Endothelial cell of umbilical vein (primary cell): ENCODE results near the gene PLXND1. TPM values are rescaled to one million over a fixed set of nuclear protein-coding genes. Genes with fewer than 3 reads are reported as not detected.
"Not testable (repeated sequence)": the region's sequence is repeated elsewhere in the genome, so short reads cannot be mapped to it uniquely, and the experiment has no call there.

Experiments
- BruUV-seq: library from RNA; stranded (reverse); fragments of 400-500 nt; replicated peaks from 2 replicates; lab custom pipeline; 2021; lab: Mats Ljungman, UMichigan
- CTCF ChIA-PET: fragments of 300-600, 350-600 bp; sonication (Branson Sonifier 250); formaldehyde crosslinking; loops from one replicate; lab custom pipeline; 2021; ENCODE audit warnings: antibody characterized with exemption, inconsistent platforms; lab: Charles Lee
- POLR2A ChIA-PET: fragments of 300-600, 350-600 bp; sonication (Branson Sonifier 250); formaldehyde crosslinking; loops from one replicate; lab custom pipeline; 2021; ENCODE audit warnings: antibody characterized with exemption, inconsistent platforms; lab: Charles Lee
- DNase-seq: peaks from one replicate; pipeline ENCODE4 v3.0.0-alpha.2; 2011; ENCODE audit warnings: low read depth, low spot score
- FAIRE-seq: peaks from 2 replicates; lab custom pipeline; 2011; peaks lifted over from hg19 to GRCh38; lab: Jason Lieb, UNC
- H2AFZ ChIP-seq: 2 replicates; pipeline ENCODE4 v1.6.0; 2012; ENCODE audit warnings: low read depth, low read length, control low read depth, inconsistent platforms
- H3K27ac ChIP-seq: 2 replicates; pipeline ENCODE4 v1.5.1; 2011; ENCODE audit warnings: low read depth, mild to moderate bottlenecking, control low read depth, low read length, moderate library complexity; ENCODE audit not compliant: insufficient read depth
- H3K27me3 ChIP-seq, 2 experiments: 2 replicates each; pipeline versions ENCODE4 v1.6.0 to v1.6.1; 2011; ENCODE audit warnings: low read length in 2 of 2, mixed read lengths in 1 of 2; ENCODE audit not compliant: control insufficient read depth in 2 of 2, insufficient read depth in 2 of 2
- H3K36me3 ChIP-seq, 2 experiments: 2 replicates in 1 of 2; 3 replicates in 1 of 2; pipeline ENCODE4 v1.5.1; 2011; ENCODE audit warnings: low read length in 2 of 2, mild to moderate bottlenecking in 1 of 2, moderate library complexity in 1 of 2; ENCODE audit not compliant: control insufficient read depth in 2 of 2, insufficient read depth in 2 of 2; ENCODE audit errors: extremely low read depth in 1 of 2
- H3K4me1 ChIP-seq: 3 replicates; pipeline ENCODE4 v1.5.1; 2011; ENCODE audit warnings: mild to moderate bottlenecking, low read length; ENCODE audit not compliant: control insufficient read depth, insufficient read depth; ENCODE audit errors: extremely low read depth
- H3K4me2 ChIP-seq: 2 replicates; pipeline ENCODE4 v1.6.1; 2011; ENCODE audit warnings: low read length, control low read depth, mixed read lengths; ENCODE audit not compliant: insufficient read depth
- H3K4me3 ChIP-seq, 3 experiments: fragments of 200-600 bp in 1 of 3; sonication (generic), shearing (Covaris generic) in 1 of 3; replicated peaks in 1 of 3; 2 replicates each; pipeline ENCODE4 v1.5.1; 2011 to 2016; ENCODE audit warnings: control low read depth in 3 of 3, low read length in 3 of 3, mild to moderate bottlenecking in 2 of 3, inconsistent platforms in 1 of 3, low read depth in 1 of 3, moderate library complexity in 1 of 3; ENCODE audit not compliant: insufficient read depth in 1 of 3
- H3K79me2 ChIP-seq: 2 replicates; pipeline ENCODE4 v1.6.0; 2012; ENCODE audit warnings: low read length, inconsistent platforms; ENCODE audit not compliant: control insufficient read depth, insufficient read depth
- H3K9ac ChIP-seq: replicated peaks from 2 replicates; pipeline ENCODE3; 2011; ENCODE audit warnings: low read length, control low read depth; ENCODE audit not compliant: insufficient read depth; ENCODE audit errors: extremely low read depth
- H3K9me1 ChIP-seq: replicated peaks from 3 replicates; pipeline ENCODE4 v1.6.0; 2011; ENCODE audit warnings: mild to moderate bottlenecking, low read length; ENCODE audit not compliant: control insufficient read depth, insufficient read depth; ENCODE audit errors: extremely low read depth
- H3K9me3 ChIP-seq: replicated peaks from 2 replicates; pipeline ENCODE4 v1.5.1; 2012; ENCODE audit warnings: low read length, inconsistent platforms; ENCODE audit not compliant: control insufficient read depth, insufficient read depth
- H4K20me1 ChIP-seq: replicated peaks from 2 replicates; pipeline ENCODE3; 2011; ENCODE audit warnings: mild to moderate bottlenecking, low read length; ENCODE audit not compliant: control insufficient read depth, insufficient read depth; ENCODE audit errors: extremely low read depth
- EZH2 ChIP-seq: IDR thresholded peaks from 2 replicates; pipeline ENCODE4 v1.6.1; 2012; ENCODE audit warnings: borderline replicate concordance, low read depth, mild to moderate bottlenecking, moderate library complexity, low read length, inconsistent platforms; ENCODE audit not compliant: severe bottlenecking
- POLR2A ChIP-seq: IDR thresholded peaks from 2 replicates; pipeline ENCODE4 v1.6.1; 2012; ENCODE audit warnings: low read depth, mild to moderate bottlenecking, control low read depth, low read length
- dilution Hi-C: fragments of 300-500 bp; cut with MboI; formaldehyde crosslinking; loops from one replicate; pipeline ENCODE4 v1.15.0; 2019; ENCODE audit warnings: low sequenced_read_pairs; ENCODE audit not compliant: extremely low pct_ligation_motif_present
- intact Hi-C: fragments of 100-400 bp; cut with micrococcal nuclease; formaldehyde crosslinking; loops from one replicate; pipeline ENCODE4 v1.10.0; 2022
- polyA plus RNA-seq, 4 experiments: library from polyadenylated mRNA; depleted of rRNA in 3 of 4; stranded (reverse) in 3 of 4; unstranded in 1 of 4; fragments of >200 nt; gene quantifications; 2 replicates each; pipeline versions ENCODE4 v1.2.1 to v1.2.3, GENCODE V29; 2011 to 2012; ENCODE audit warnings: missing spikeins in 1 of 4
- total RNA-seq: library from RNA; stranded (reverse); gene quantifications from 2 replicates; pipeline ENCODE4 v1.2.3, GENCODE V29; 2021

PLXND1 gene
- total and polyA plus RNA-seq, 2 donors (not counting 3 experiments of a cell fraction or from before 2014, with no cell fraction given) = 300 to 834 TPM

DNA sequence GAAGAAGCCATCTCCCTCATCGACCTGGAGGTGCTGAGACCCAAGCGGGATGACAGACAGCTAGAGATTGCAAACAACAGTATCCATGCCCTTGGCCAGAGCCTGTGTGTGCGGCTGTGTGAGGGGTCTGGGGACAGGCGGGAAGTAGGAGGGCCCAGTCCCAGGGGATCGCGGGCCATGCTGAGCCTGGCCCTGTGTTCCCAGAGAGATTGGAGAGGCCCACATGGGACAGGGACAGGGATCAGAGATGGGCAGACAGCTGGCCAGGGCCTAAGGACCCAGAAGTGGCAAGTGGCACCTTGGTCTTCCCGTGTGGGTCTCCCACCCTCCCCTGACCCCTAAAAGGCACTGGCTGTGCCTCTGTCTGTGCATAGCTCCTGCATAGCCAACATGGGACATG lies 89.0 kb downstream of the PLXND1 start:
- CTCF ChIA-PET = interaction anchor here (1.2 kb wide), 1 partner anchor 19 kb away, joined by 3 read pairs; no protein-coding TSS in a partner anchor
- Histone ChIP-seq H3K79me2 (no peaks in the 10 kb centered on the region), H4K20me1 (no peaks in the 10 kb centered on the region), H3K4me1 (no peaks in the 10 kb centered on the region), H3K4me2 (no peak overlapping the region), H2AFZ (no peak overlapping the region), H3K9me3 (no peaks in the 10 kb centered on the region), H3K27ac (no peak overlapping the region), H3K9me1 (no peaks in the 10 kb centered on the region), H3K9ac (no peak overlapping the region), H3K27me3 (no peaks in the 10 kb centered on the region), H3K4me3 (no peak overlapping the region), H3K36me3 (peaks cover 0 to 12% of the 10 kb centered on the region in 2 experiments)
- no TSS peak for BruUV-seq
- POLR2A ChIA-PET = no interaction called here
- DNase-seq (no peak), FAIRE-seq (no peak)
- intact Hi-C loops = no loop called here
- no peak for TF ChIP-seq EZH2
- TF ChIP-seq POLR2A = no peak
- dilution Hi-C loops = no loop called here

DNA sequence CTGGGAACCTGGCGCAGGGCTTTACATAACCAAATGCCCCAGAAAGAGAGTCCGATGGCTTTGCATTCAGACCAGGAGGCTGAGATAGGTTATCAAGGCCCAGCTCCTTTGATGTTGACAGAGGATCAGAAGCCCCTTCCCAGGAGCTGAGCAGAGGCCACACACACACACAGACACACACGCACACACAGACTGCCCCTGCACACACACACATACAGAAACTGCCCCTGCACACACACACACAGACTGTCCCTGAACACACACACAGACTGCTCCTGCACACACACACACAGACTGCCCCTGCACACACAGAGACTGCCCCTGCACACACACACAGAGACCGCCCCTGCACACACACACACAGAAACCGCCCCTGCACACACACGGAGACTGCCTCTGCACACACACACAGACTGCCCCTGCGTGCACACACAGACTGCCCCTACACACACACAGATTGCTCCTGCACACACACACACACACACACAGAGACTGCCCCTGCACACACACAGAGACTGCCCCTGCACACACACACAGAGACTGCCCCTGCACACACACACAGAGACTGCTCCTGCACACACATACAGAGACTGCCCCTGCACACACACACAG lies 90.5 kb downstream of the PLXND1 start:
- H3K36me3 ChIP-seq = peaks cover 0 to 14% of the 10 kb centered on the region in 2 experiments
- H3K27me3 ChIP-seq, H3K27ac ChIP-seq, intact Hi-C loops, BruUV-seq, H3K4me3 ChIP-seq, POLR2A ChIA-PET, H3K9me3 ChIP-seq, H3K9me1 ChIP-seq, H4K20me1 ChIP-seq, CTCF ChIA-PET, FAIRE-seq, H3K79me2 ChIP-seq, dilution Hi-C loops, H3K4me2 ChIP-seq, H3K9ac ChIP-seq, DNase-seq, H2AFZ ChIP-seq, H3K4me1 ChIP-seq: not testable (repeated sequence)

DNA sequence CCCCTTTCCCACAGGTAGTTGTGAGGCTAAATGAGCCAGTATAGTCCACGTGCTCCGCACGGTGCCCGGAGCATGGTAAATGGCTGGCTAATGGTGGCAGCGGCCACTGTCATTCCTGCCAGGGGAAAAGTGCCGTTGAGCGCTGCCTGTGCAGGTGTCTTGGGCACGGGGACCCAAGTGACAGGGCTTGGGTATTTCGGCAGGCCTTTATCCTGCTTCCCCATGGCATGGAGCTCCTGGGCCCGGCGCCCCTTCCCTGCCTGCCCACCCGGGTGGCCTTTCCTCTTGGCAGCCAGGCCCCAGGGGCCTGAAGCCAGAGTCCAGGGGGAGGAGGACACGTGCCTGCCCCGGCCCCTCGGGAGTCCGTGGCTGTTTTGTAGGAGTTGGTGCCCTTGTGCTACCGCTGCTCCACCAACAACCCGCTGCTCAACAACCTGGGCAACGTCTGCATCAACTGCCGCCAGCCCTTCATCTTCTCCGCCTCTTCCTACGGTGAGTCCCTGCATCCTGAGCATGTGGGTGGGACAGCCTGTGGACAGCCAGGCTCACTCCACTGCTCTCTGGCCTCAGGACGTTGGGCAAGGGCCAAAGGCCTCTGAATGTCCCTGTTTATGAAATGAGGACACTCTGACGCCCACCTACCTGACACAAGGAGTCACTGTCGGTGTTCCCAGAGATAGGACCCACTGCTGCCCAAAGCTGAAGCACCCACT lies 91.2 kb downstream of the PLXND1 start:
- FAIRE-seq, dilution Hi-C loops, H3K27ac ChIP-seq, BruUV-seq, CTCF ChIA-PET, H3K4me1 ChIP-seq, H4K20me1 ChIP-seq, H3K4me2 ChIP-seq, intact Hi-C loops, H3K9ac ChIP-seq, DNase-seq, H3K9me1 ChIP-seq, H3K27me3 ChIP-seq, H2AFZ ChIP-seq, POLR2A ChIA-PET, H3K4me3 ChIP-seq, H3K9me3 ChIP-seq, H3K79me2 ChIP-seq: not testable (repeated sequence)
- peaks cover 0 to 14% of the 10 kb centered on the region in 2 experiments for H3K36me3 ChIP-seq
